IMR-90 (cell line): ENCODE results near the gene AMIGO3. TPM values are rescaled to one million over a fixed set of nuclear protein-coding genes. Genes with fewer than 3 reads are reported as not detected.
"Not testable (repeated sequence)": the region's sequence is repeated elsewhere in the genome, so short reads cannot be mapped to it uniquely, and the experiment has no call there.

ENCODE experiments used
- ATAC-seq: fragments of 200-7000 bp; cut with Tn5 transposase; 2 replicates; pipeline ENCODE4 v1.9.1; 2020; ENCODE audit warnings: low read depth, mild to moderate bottlenecking, moderate library complexity
- BruUV-seq: library from RNA; stranded (reverse); fragments of 400-500 nt; replicated peaks from 2 replicates; lab custom pipeline; 2021; lab: Mats Ljungman, UMichigan
- CTCF ChIA-PET: fragments of 300-600 bp; formaldehyde crosslinking; extraction: SDS; loops from one replicate; lab custom pipeline; 2021; ENCODE audit warnings: antibody characterized with exemption; lab: Yijun Ruan, JAX
- POLR2A ChIA-PET: fragments of 300-600 bp; sonication (Branson Sonifier 250); formaldehyde crosslinking; loops from one replicate; lab custom pipeline; 2022; ENCODE audit warnings: antibody characterized with exemption; ENCODE audit not compliant: unreplicated experiment; lab: Charles Lee
- DNase-seq: peaks from one replicate; pipeline ENCODE4 v3.0.0; 2013
- H2AFZ ChIP-seq: replicated peaks from 2 replicates; pipeline ENCODE3; 2013; ENCODE audit warnings: low read length, mild to moderate bottlenecking; ENCODE audit not compliant: poor library complexity
- H2AK5ac ChIP-seq: 2 replicates; pipeline ENCODE4 v1.6.1; 2013; ENCODE audit warnings: low read depth, low read length, inconsistent platforms
- H2AK9ac ChIP-seq: replicated peaks from 2 replicates; pipeline ENCODE3; 2013; ENCODE audit warnings: mild to moderate bottlenecking, low read depth, low read length, moderate library complexity; ENCODE audit not compliant: poor library complexity
- H2BK120ac ChIP-seq: 2 replicates; pipeline ENCODE4 v1.6.1; 2013; ENCODE audit warnings: low read depth, low read length, inconsistent platforms
- H2BK15ac ChIP-seq: 3 replicates; pipeline ENCODE4 v1.6.1; 2013; ENCODE audit warnings: low read depth, low read length, inconsistent platforms
- H2BK20ac ChIP-seq: 2 replicates; pipeline ENCODE4 v1.6.1; 2013; ENCODE audit warnings: low read depth, mild to moderate bottlenecking, inconsistent platforms, low read length, moderate library complexity
- H2BK5ac ChIP-seq: 2 replicates; pipeline ENCODE4 v1.6.1; 2013; ENCODE audit warnings: mild to moderate bottlenecking, low read depth, low read length, inconsistent platforms; ENCODE audit not compliant: poor library complexity, severe bottlenecking
- H3K14ac ChIP-seq: replicated peaks from 2 replicates; pipeline ENCODE4 v1.6.1; 2013; ENCODE audit warnings: low read depth, low read length, inconsistent platforms
- H3K18ac ChIP-seq: 2 replicates; pipeline ENCODE4 v1.6.1; 2013; ENCODE audit warnings: low read depth, low read length, control low read depth
- H3K23ac ChIP-seq: 2 replicates; pipeline ENCODE4 v1.6.1; 2013; ENCODE audit warnings: low read depth, low read length, inconsistent platforms
- H3K27ac ChIP-seq: 2 replicates; pipeline ENCODE4 v1.5.1; 2013; ENCODE audit warnings: mild to moderate bottlenecking, control low read depth, low read length; ENCODE audit not compliant: insufficient read depth
- H3K27me3 ChIP-seq: 2 replicates; pipeline ENCODE4 v1.6.1; 2013; ENCODE audit warnings: low read length; ENCODE audit not compliant: control insufficient read depth, insufficient read depth
- H3K36me3 ChIP-seq: 2 replicates; pipeline ENCODE4 v1.6.1; 2013; ENCODE audit warnings: low read length, mixed read lengths; ENCODE audit not compliant: control insufficient read depth, insufficient read depth
- H3K4ac ChIP-seq: 2 replicates; pipeline ENCODE4 v1.6.1; 2013; ENCODE audit warnings: low read depth, low read length, inconsistent platforms
- H3K4me1 ChIP-seq: 2 replicates; pipeline ENCODE4 v1.6.1; 2013; ENCODE audit warnings: low read length, mixed read lengths; ENCODE audit not compliant: control insufficient read depth, insufficient read depth
- H3K4me2 ChIP-seq: 2 replicates; pipeline ENCODE4 v1.6.1; 2013; ENCODE audit warnings: low read depth, mild to moderate bottlenecking, control low read depth, low read length, moderate library complexity
- H3K4me3 ChIP-seq: 2 replicates; pipeline ENCODE4 v1.5.1; 2013; ENCODE audit warnings: low read depth, mild to moderate bottlenecking, control low read depth, low read length, moderate library complexity; ENCODE audit not compliant: insufficient read depth
- H3K56ac ChIP-seq: 2 replicates; pipeline ENCODE4 v1.6.1; 2013; ENCODE audit warnings: low read length, inconsistent platforms; ENCODE audit not compliant: insufficient read depth; ENCODE audit errors: extremely low read depth
- H3K79me1 ChIP-seq, 2 experiments: 2 replicates each; pipeline ENCODE4 v1.6.1; 2013; ENCODE audit warnings: low read length in 2 of 2, inconsistent platforms in 1 of 2, low read depth in 1 of 2
- H3K9ac ChIP-seq: 2 replicates; pipeline ENCODE4 v1.6.1; 2013; ENCODE audit warnings: low read depth, low read length, control low read depth
- H3K9me1 ChIP-seq: 2 replicates; pipeline ENCODE4 v1.6.1; 2013; ENCODE audit warnings: low read length, inconsistent platforms; ENCODE audit not compliant: insufficient read depth
- H3K9me3 ChIP-seq: 2 replicates; pipeline ENCODE4 v1.6.1; 2013; ENCODE audit warnings: low read length; ENCODE audit not compliant: control insufficient read depth, insufficient read depth
- H4K20me1 ChIP-seq: 2 replicates; pipeline ENCODE4 v1.6.1; 2013; ENCODE audit warnings: low read length, inconsistent platforms; ENCODE audit not compliant: insufficient read depth
- H4K5ac ChIP-seq: 2 replicates; pipeline ENCODE4 v1.6.1; 2013; ENCODE audit warnings: mild to moderate bottlenecking, low read depth, low read length, control low read depth
- H4K8ac ChIP-seq, 2 experiments: 2 replicates each; pipeline ENCODE4 v1.6.1; 2013; ENCODE audit warnings: low read depth in 2 of 2, low read length in 2 of 2, control low read depth in 1 of 2, inconsistent platforms in 1 of 2
- H4K91ac ChIP-seq: 2 replicates; pipeline ENCODE4 v1.6.1; 2013; ENCODE audit warnings: low read depth, low read length, inconsistent platforms; ENCODE audit not compliant: insufficient read depth
- WGBS, 2 experiments: methylation state at CpG; one replicate each; pipeline versions ENCODE4 v1.1.5 to v1.1.7; 2013; ENCODE audit warnings: missing lambda C conversion rate in 2 of 2; ENCODE audit not compliant: insufficient read length in 1 of 2; ENCODE audit errors: extremely low coverage in 2 of 2; 5-methylcytosine and 5-hydroxymethylcytosine counted together
- dilution Hi-C: fragments of 300-500 bp; cut with HindIII; formaldehyde crosslinking; loops from one replicate; pipeline ENCODE4 v1.14.3; 2018; ENCODE audit warnings: low sequenced_read_pairs; ENCODE audit not compliant: unreplicated experiment
- in situ Hi-C: fragments of 300-500 bp; cut with MboI; formaldehyde crosslinking; loops from 3 replicates; pipeline ENCODE4 v1.14.3; 2019; ENCODE audit warnings: low sequenced_read_pairs, inconsistent platforms, mixed read lengths
- intact Hi-C: fragments of 100-400 bp; cut with micrococcal nuclease; formaldehyde crosslinking; loops from 2 replicates; pipeline ENCODE4 v1.10.0; 2022
- polyA plus RNA-seq, 3 experiments: library from polyadenylated mRNA; depleted of rRNA; stranded (reverse); fragments of >200 nt; gene quantifications; 2 replicates each; pipeline ENCODE4 v1.2.3, GENCODE V29; 2012; ENCODE audit warnings: low replicate concordance in 1 of 3
- total RNA-seq: library from RNA; depleted of rRNA; stranded (reverse); fragments of >200 nt; gene quantifications from 2 replicates; pipeline ENCODE4 v1.2.3, GENCODE V29; 2012

Gene AMIGO3
- total and polyA plus RNA-seq, 2 of the 4 experiments (the other 2 are of a cell fraction): 1.5 TPM; not detected in 1

DNA sequence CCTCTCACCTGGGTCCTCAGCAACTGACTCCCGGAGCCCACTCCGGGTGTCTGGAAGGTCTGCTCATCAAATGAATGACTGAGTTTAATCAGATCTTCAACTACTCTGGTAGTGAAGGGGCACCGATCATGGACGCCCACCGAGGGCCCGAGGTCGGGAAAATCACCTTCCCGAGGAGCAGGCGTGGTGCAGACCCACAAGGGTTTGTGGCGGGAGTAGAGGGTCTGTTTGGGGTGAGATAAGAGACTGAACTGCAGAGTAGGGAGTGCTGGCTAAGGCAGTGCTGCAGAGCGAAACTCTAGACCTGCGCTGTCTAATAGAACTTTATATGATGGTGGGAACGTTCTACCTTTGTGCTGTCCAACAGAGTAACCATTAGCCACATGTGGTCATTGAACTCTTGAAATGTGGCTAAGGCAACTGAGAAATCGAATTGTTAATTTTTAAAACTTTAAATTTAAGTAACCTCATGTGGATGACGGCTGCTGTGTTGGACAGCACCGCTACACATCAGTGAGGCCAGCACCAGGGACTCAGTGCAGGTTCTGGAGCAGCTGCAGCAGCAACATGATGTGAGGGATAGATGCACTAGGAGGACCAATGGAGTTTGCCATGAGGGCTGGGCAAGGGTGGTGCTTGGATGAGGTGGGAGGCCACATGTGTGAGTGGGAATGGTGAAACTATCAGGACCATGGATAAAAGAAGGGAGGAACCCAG, 29.4 kb downstream of the AMIGO3 start:
- peak overlapping the region; percentile 93 for H2AFZ ChIP-seq
- H3K9me3 ChIP-seq, H3K18ac ChIP-seq, H3K56ac ChIP-seq, H3K4ac ChIP-seq, H2BK5ac ChIP-seq, dilution Hi-C loops, DNase-seq, H3K27me3 ChIP-seq, in situ Hi-C loops, H2AK9ac ChIP-seq, BruUV-seq, POLR2A ChIA-PET, H4K20me1 ChIP-seq, ATAC-seq, intact Hi-C loops, CTCF ChIA-PET, H4K5ac ChIP-seq, H3K4me1 ChIP-seq, H4K91ac ChIP-seq, H3K14ac ChIP-seq, H2BK120ac ChIP-seq, H2BK20ac ChIP-seq, H3K9me1 ChIP-seq, H2BK15ac ChIP-seq, H3K36me3 ChIP-seq: not testable (repeated sequence)
- H3K79me1 ChIP-seq: peaks cover 6 to 36% of the 10 kb centered on the region in 2 experiments
- H3K27ac ChIP-seq: peak overlapping the region; percentile 76; the same call in 1 of the 2 replicates
- H3K4me2 ChIP-seq: peak overlapping the region; percentile 80
- H3K4me3 ChIP-seq: peak overlapping the region; percentile 79
- H3K9ac ChIP-seq: peak overlapping the region; percentile 89
- H2AK5ac ChIP-seq: peak overlapping the region; percentile 12; the same call in 1 of the 2 replicates
- peak overlapping the region; percentile 67; the same call in 1 of the 2 replicates for H3K23ac ChIP-seq
- peak overlapping the region; percentile 35 to 96; a peak in 2 of 4 replicates for H4K8ac ChIP-seq
- 10% methylated on average over 7 of the region's 16 CpGs; no CpG with 5 or more reads in 1 of the 2 experiments for WGBS, 2 experiments
